Activated CD4-positive, alpha-beta memory T cell treated with anti-CD3 and anti-CD28 coated beads, Interleukin-2, amount 10 ng/mL, durations not matched to agents 7 days and 5 days (primary cell): Measurements from ENCODE around the gene DAW1. TPM values are rescaled to one million over a fixed set of nuclear protein-coding genes. Genes with fewer than 3 reads are reported as not detected.
"Not testable (repeated sequence)": the region's sequence is repeated elsewhere in the genome, so short reads cannot be mapped to it uniquely, and the experiment has no call there.

Source experiments
- CTCF ChIA-PET: fragments of 350-600 bp; sonication (Branson Sonifier 250); formaldehyde crosslinking; loops from one replicate; lab custom pipeline; 2021; ENCODE audit warnings: antibody characterized with exemption, inconsistent platforms; lab: Charles Lee
- POLR2A ChIA-PET: fragments of 350-600 bp; sonication (Branson Sonifier 250); formaldehyde crosslinking; loops from one replicate; lab custom pipeline; 2021; ENCODE audit warnings: antibody characterized with exemption; lab: Charles Lee
- DNase-seq: peaks from one replicate; pipeline ENCODE4 v3.0.0-alpha.2; 2020
- H3K27ac Mint-ChIP-seq: one replicate; pipeline ENCODE4 v1.8.0; 2021; ENCODE audit warnings: mild to moderate bottlenecking, mixed read lengths
- H3K27me3 Mint-ChIP-seq: one replicate; pipeline ENCODE4 v1.8.0; 2021; ENCODE audit warnings: mixed read lengths
- H3K36me3 Mint-ChIP-seq: one replicate; pipeline ENCODE4 v1.8.0; 2021; ENCODE audit warnings: low read depth, mixed read lengths
- H3K4me1 Mint-ChIP-seq: one replicate; pipeline ENCODE4 v1.8.0; 2021; ENCODE audit warnings: mixed read lengths
- H3K4me3 Mint-ChIP-seq: one replicate; pipeline ENCODE4 v1.8.0; 2021; ENCODE audit warnings: mild to moderate bottlenecking, mixed read lengths
- H3K9me3 Mint-ChIP-seq: one replicate; pipeline ENCODE4 v1.8.0; 2021; ENCODE audit warnings: mixed read lengths
- total RNA-seq, 2 experiments: library from RNA; stranded (reverse); gene quantifications; one replicate each; pipeline ENCODE4 v1.2.3, GENCODE V29; 2021

Gene DAW1
- total RNA-seq, 2 experiments from 2014 or later, result not detected

GRCh38 chr2:227891673-227892072 lies 20.2 kb downstream of the DAW1 start:
- ChIA-PET CTCF (interaction anchor here (0.7 to 1.7 kb wide), 3 partner anchors 16 to 50 kb away, joined by 3 to 6 read pairs (median 3); partner anchors contain the start of gene DAW1), POLR2A (no interaction called here)
- Mint-ChIP-seq H3K36me3 (no peaks in the 10 kb centered on the region), H3K27ac (no peak overlapping the region), H3K4me1 (no peaks in the 10 kb centered on the region), H3K4me3 (no peak overlapping the region), H3K27me3 (peaks cover 8% of the 10 kb centered on the region), H3K9me3 (no peaks in the 10 kb centered on the region)
- DNase-seq, result no peak

- Mint-ChIP-seq H3K27ac (no peak overlapping the region), H3K9me3 (no peaks in the 10 kb centered on the region), H3K36me3 (no peaks in the 10 kb centered on the region), H3K4me3 (no peak overlapping the region), H3K4me1 (no peaks in the 10 kb centered on the region), H3K27me3 (no peaks in the 10 kb centered on the region)
- DNase-seq, result no peak
- ChIA-PET CTCF (interaction anchor here (1.0 kb wide), 1 partner anchor 13 kb away, joined by 5 read pairs; no protein-coding TSS in a partner anchor), POLR2A (no interaction called here)
These were observed 31.9 kb downstream of the DAW1 start for GRCh38 chr2:227903381-227903780.

- no peaks in the 10 kb centered on the region for H3K27me3 Mint-ChIP-seq
- H3K36me3 Mint-ChIP-seq, result no peaks in the 10 kb centered on the region
- no peak overlapping the region for H3K4me3 Mint-ChIP-seq
- no peaks in the 10 kb centered on the region for H3K4me1 Mint-ChIP-seq
- ChIA-PET CTCF (no interaction called here), POLR2A (no interaction called here)
- no peak for DNase-seq
- H3K27ac Mint-ChIP-seq, result no peak overlapping the region
- no peaks in the 10 kb centered on the region for H3K9me3 Mint-ChIP-seq
These were observed 35.6 kb downstream of the DAW1 start for GRCh38 chr2:227906991-227907390.

GRCh38 chr2:227908266-227909054 lies 37.0 kb downstream of the DAW1 start:
- H3K27ac Mint-ChIP-seq, result no peak overlapping the region
- POLR2A ChIA-PET, result no interaction called here
- no peaks in the 10 kb centered on the region for H3K9me3 Mint-ChIP-seq
- no peaks in the 10 kb centered on the region for H3K4me1 Mint-ChIP-seq
- no peaks in the 10 kb centered on the region for H3K27me3 Mint-ChIP-seq
- no peak for DNase-seq
- H3K36me3 Mint-ChIP-seq, result no peaks in the 10 kb centered on the region
- CTCF ChIA-PET, result no interaction called here
- H3K4me3 Mint-ChIP-seq, result no peak overlapping the region

- Mint-ChIP-seq H3K36me3 (no peaks in the 10 kb centered on the region), H3K27me3 (no peaks in the 10 kb centered on the region), H3K4me3 (no peak overlapping the region), H3K27ac (no peak overlapping the region), H3K9me3 (no peaks in the 10 kb centered on the region), H3K4me1 (no peaks in the 10 kb centered on the region)
- CTCF ChIA-PET, result no interaction called here
- no peak for DNase-seq
- POLR2A ChIA-PET, result no interaction called here
These were observed 42.9 kb downstream of the DAW1 start for GRCh38 chr2:227914362-227914761.

GRCh38 chr2:227921648-227922047 lies 50.2 kb downstream of the DAW1 start:
- H3K27ac Mint-ChIP-seq, result no peak overlapping the region
- no peaks in the 10 kb centered on the region for H3K36me3 Mint-ChIP-seq
- ChIA-PET POLR2A (no interaction called here), CTCF (no interaction called here)
- no peaks in the 10 kb centered on the region for H3K4me1 Mint-ChIP-seq
- no peak overlapping the region for H3K4me3 Mint-ChIP-seq
- no peaks in the 10 kb centered on the region for H3K9me3 Mint-ChIP-seq
- H3K27me3 Mint-ChIP-seq, result no peaks in the 10 kb centered on the region
- DNase-seq, result no peak

- Mint-ChIP-seq H3K36me3 (no peaks in the 10 kb centered on the region), H3K9me3 (peaks cover 2% of the 10 kb centered on the region), H3K4me1 (no peaks in the 10 kb centered on the region), H3K4me3 (no peak overlapping the region), H3K27me3 (peaks cover 6% of the 10 kb centered on the region), H3K27ac (no peak overlapping the region)
- POLR2A ChIA-PET, result no interaction called here
- no peak for DNase-seq
- CTCF ChIA-PET, result interaction anchor here (0.6 to 0.7 kb wide), 2 partner anchors 28 to 914 kb away, joined by 3 read pairs; no protein-coding TSS in a partner anchor
These were observed 60.6 kb downstream of the DAW1 start for GRCh38 chr2:227932001-227932400.

- ChIA-PET CTCF (interaction anchor here (0.6 to 0.7 kb wide), 2 partner anchors 28 to 913 kb away, joined by 3 read pairs; no protein-coding TSS in a partner anchor), POLR2A (no interaction called here)
- no peaks in the 10 kb centered on the region for H3K4me1 Mint-ChIP-seq
These were observed 61.0 kb downstream of the DAW1 start for GRCh38 chr2:227932403-227932802.

GRCh38 chr2:227933884-227934283 lies 62.5 kb downstream of the DAW1 start:
- DNase-seq, result no peak
- CTCF ChIA-PET, result no interaction called here
- no peaks in the 10 kb centered on the region for H3K4me1 Mint-ChIP-seq
- H3K27ac Mint-ChIP-seq, result no peak overlapping the region
- H3K36me3 Mint-ChIP-seq, result no peaks in the 10 kb centered on the region
- no peaks in the 10 kb centered on the region for H3K9me3 Mint-ChIP-seq
- no peak overlapping the region for H3K4me3 Mint-ChIP-seq
- POLR2A ChIA-PET, result no interaction called here
- H3K27me3 Mint-ChIP-seq, result peaks cover 6% of the 10 kb centered on the region

More at GRCh38 chr2:227932403-227932802, 61.0 kb downstream of the DAW1 start:
- Mint-ChIP-seq H3K36me3 (no peaks in the 10 kb centered on the region), H3K4me3 (no peak overlapping the region), H3K9me3 (peaks cover 2% of the 10 kb centered on the region), H3K27me3 (peaks cover 6% of the 10 kb centered on the region), H3K27ac (no peak overlapping the region)
- DNase-seq, result no peak

- H3K4me3 Mint-ChIP-seq, POLR2A ChIA-PET, H3K9me3 Mint-ChIP-seq, H3K27ac Mint-ChIP-seq, CTCF ChIA-PET, DNase-seq, H3K27me3 Mint-ChIP-seq, H3K4me1 Mint-ChIP-seq, H3K36me3 Mint-ChIP-seq: not testable (repeated sequence)
These were observed 64.8 kb downstream of the DAW1 start for GRCh38 chr2:227936249-227936648.

- H3K9me3 Mint-ChIP-seq, result no peaks in the 10 kb centered on the region
These were observed 68.0 kb downstream of the DAW1 start for GRCh38 chr2:227939271-227940027.

GRCh38 chr2:227942021-227942420 lies 70.6 kb downstream of the DAW1 start:
- ChIA-PET POLR2A (no interaction called here), CTCF (no interaction called here)
- no peaks in the 10 kb centered on the region for H3K27me3 Mint-ChIP-seq
- H3K4me3 Mint-ChIP-seq, result no peak overlapping the region
- H3K27ac Mint-ChIP-seq, result no peak overlapping the region
- H3K36me3 Mint-ChIP-seq, result no peaks in the 10 kb centered on the region
- no peak for DNase-seq
- no peaks in the 10 kb centered on the region for H3K4me1 Mint-ChIP-seq
- no peaks in the 10 kb centered on the region for H3K9me3 Mint-ChIP-seq

More at GRCh38 chr2:227939271-227940027, 68.0 kb downstream of the DAW1 start:
- Mint-ChIP-seq H3K27me3 (no peaks in the 10 kb centered on the region), H3K36me3 (no peaks in the 10 kb centered on the region), H3K4me3 (no peak overlapping the region), H3K4me1 (no peaks in the 10 kb centered on the region), H3K27ac (no peak overlapping the region)
- ChIA-PET CTCF (no interaction called here), POLR2A (no interaction called here)
- DNase-seq, result no peak

GRCh38 chr2:227942965-227943364 lies 71.5 kb downstream of the DAW1 start:
- no peak for DNase-seq
- Mint-ChIP-seq H3K36me3 (no peaks in the 10 kb centered on the region), H3K4me3 (no peak overlapping the region), H3K27ac (no peak overlapping the region), H3K9me3 (no peaks in the 10 kb centered on the region), H3K4me1 (no peaks in the 10 kb centered on the region), H3K27me3 (no peaks in the 10 kb centered on the region)
- POLR2A ChIA-PET, result no interaction called here
- CTCF ChIA-PET, result interaction anchor here (0.6 kb wide), 1 partner anchor 1331 kb away, joined by 5 read pairs; no protein-coding TSS in a partner anchor
